Measurements from ENCODE around the gene METTL24. TPM values are rescaled to one million over a fixed set of nuclear protein-coding genes. Genes with fewer than 3 reads are reported as not detected.

Gene METTL24
- total RNA-seq, result not detected in 2 replicates

GRCh38 chr6:110357664-110358552 is at the start of gene METTL24:
METTL24 (minus strand) TSS chr6:110358349; CDS start chr6:110358272, 77 bp downstream.

Other genes starting within 250 kb of the METTL24 start
- 5.1 and 5.4 TPM in 2 replicates for gene WASF1, start 178.7 kb downstream of the METTL24 start, total RNA-seq
- gene CDC40, start 177.9 kb downstream of the METTL24 start, total RNA-seq, result 11.7 and 14.5 TPM in 2 replicates
- gene DDO, start 57.2 kb upstream of the METTL24 start, total RNA-seq, result not detected in 2 replicates
- gene SLC22A16, start 118.3 kb upstream of the METTL24 start, total RNA-seq, result not detected in 2 replicates